GM19023 (cell line): ENCODE results near the gene PTRHD1.
"Not testable (repeated sequence)": the region's sequence is repeated elsewhere in the genome, so short reads cannot be mapped to it uniquely, and the experiment has no call there.

ENCODE experiments used
- ATAC-seq: cut with Tn5 transposase; IDR thresholded peaks from one replicate; pipeline ENCODE4 v1.9.1; 2021; ENCODE audit warnings: mild to moderate bottlenecking, moderate library complexity; ENCODE audit not compliant: unreplicated experiment

PTRHD1 gene

GRCh38 chr2:24792874-24793760 lies at the start of gene PTRHD1, which contains the start of gene CENPO:
PTRHD1 (minus strand) TSS chr2:24793391; CDS start chr2:24793377, 14 bp downstream.
CENPO (plus strand) TSS chr2:24793425; CDS start chr2:24793920, 495 bp downstream.
- ATAC-seq = peak; percentile 96

GRCh38 chr2:24842081-24843050 lies 49.2 kb upstream of the PTRHD1 start:
- ATAC-seq = no peak

- no peak for ATAC-seq
Measured at GRCh38 chr2:24840962-24841945, 48.1 kb upstream of the PTRHD1 start.

GRCh38 chr2:24840164-24840869 lies 47.1 kb upstream of the PTRHD1 start:
- no peak for ATAC-seq

GRCh38 chr2:24839729-24840128 lies 46.5 kb upstream of the PTRHD1 start:
- no peak for ATAC-seq

GRCh38 chr2:24838541-24838940 lies 45.4 kb upstream of the PTRHD1 start:
- ATAC-seq = no peak

GRCh38 chr2:24837996-24838513 lies 44.9 kb upstream of the PTRHD1 start:
- no peak for ATAC-seq

- ATAC-seq = no peak
Measured at GRCh38 chr2:24836706-24837105, 43.5 kb upstream of the PTRHD1 start.

- no peak for ATAC-seq
Measured at GRCh38 chr2:24836206-24836605, 43.0 kb upstream of the PTRHD1 start.

GRCh38 chr2:24835411-24835810 lies 42.2 kb upstream of the PTRHD1 start:
- ATAC-seq = not testable (repeated sequence)

- no peak for ATAC-seq
Measured at GRCh38 chr2:24834733-24835395, 41.7 kb upstream of the PTRHD1 start.

- ATAC-seq = no peak
Measured at GRCh38 chr2:24833821-24834732, 40.9 kb upstream of the PTRHD1 start.

- ATAC-seq = no peak
Measured at GRCh38 chr2:24832931-24833701, 39.9 kb upstream of the PTRHD1 start.

GRCh38 chr2:24832521-24832920 lies 39.3 kb upstream of the PTRHD1 start:
- no peak for ATAC-seq

GRCh38 chr2:24832073-24832461 lies 38.9 kb upstream of the PTRHD1 start:
- ATAC-seq = no peak

GRCh38 chr2:24831221-24832072 lies 38.3 kb upstream of the PTRHD1 start:
- ATAC-seq = no peak
